HL-60 (cell line): ENCODE data around the gene GSTA3.
"Not testable (repeated sequence)": the region's sequence is repeated elsewhere in the genome, so short reads cannot be mapped to it uniquely, and the experiment has no call there.

ENCODE experiments used
- DNase-seq, 2 experiments: peaks; one replicate each; pipeline ENCODE4 v3.0.0-alpha.2; 2010 to 2020; ENCODE audit warnings: low read depth in 1 of 2, low spot score in 1 of 2
- H3K27ac ChIP-seq: fragments of 250-450 bp; sonication (Bioruptor Pico); replicated peaks from 2 replicates; pipeline ENCODE4 v1.5.1; 2020; ENCODE audit warnings: mild to moderate bottlenecking, moderate library complexity
- H3K27me3 ChIP-seq: fragments of 250-450 bp; sonication (Bioruptor Pico); 2 replicates; pipeline ENCODE4 v1.5.1; 2021; ENCODE audit warnings: mild to moderate bottlenecking, moderate library complexity; ENCODE audit not compliant: insufficient read depth, poor library complexity, severe bottlenecking
- H3K4me3 ChIP-seq: replicated peaks from 2 replicates; pipeline ENCODE4 v1.5.1; 2011; ENCODE audit warnings: mild to moderate bottlenecking, control low read depth, low read length; ENCODE audit not compliant: insufficient read depth
- CTCF ChIP-seq: IDR thresholded peaks from one replicate; pipeline ENCODE4 v1.5.1; 2011; ENCODE audit warnings: low read length, control low read depth, inconsistent platforms; ENCODE audit not compliant: insufficient read depth
- GABPA ChIP-seq: IDR thresholded peaks from 2 replicates; pipeline ENCODE4 v1.6.1; 2012; ENCODE audit warnings: low read depth
- POLR2AphosphoS5 ChIP-seq: IDR thresholded peaks from 2 replicates; pipeline ENCODE4 v1.6.1; 2012; ENCODE audit warnings: low read depth
- SPI1 ChIP-seq: IDR thresholded peaks from 2 replicates; pipeline ENCODE4 v1.6.1; 2012; ENCODE audit warnings: low read depth, mild to moderate bottlenecking, borderline replicate concordance
- TF ChIP-seq, protein P1 (sequence below): IDR thresholded peaks from 2 replicates; pipeline ENCODE4 v1.6.1; 2012; ENCODE audit warnings: low read depth; ENCODE audit not compliant: insufficient replicate concordance

Gene GSTA3

DNA sequence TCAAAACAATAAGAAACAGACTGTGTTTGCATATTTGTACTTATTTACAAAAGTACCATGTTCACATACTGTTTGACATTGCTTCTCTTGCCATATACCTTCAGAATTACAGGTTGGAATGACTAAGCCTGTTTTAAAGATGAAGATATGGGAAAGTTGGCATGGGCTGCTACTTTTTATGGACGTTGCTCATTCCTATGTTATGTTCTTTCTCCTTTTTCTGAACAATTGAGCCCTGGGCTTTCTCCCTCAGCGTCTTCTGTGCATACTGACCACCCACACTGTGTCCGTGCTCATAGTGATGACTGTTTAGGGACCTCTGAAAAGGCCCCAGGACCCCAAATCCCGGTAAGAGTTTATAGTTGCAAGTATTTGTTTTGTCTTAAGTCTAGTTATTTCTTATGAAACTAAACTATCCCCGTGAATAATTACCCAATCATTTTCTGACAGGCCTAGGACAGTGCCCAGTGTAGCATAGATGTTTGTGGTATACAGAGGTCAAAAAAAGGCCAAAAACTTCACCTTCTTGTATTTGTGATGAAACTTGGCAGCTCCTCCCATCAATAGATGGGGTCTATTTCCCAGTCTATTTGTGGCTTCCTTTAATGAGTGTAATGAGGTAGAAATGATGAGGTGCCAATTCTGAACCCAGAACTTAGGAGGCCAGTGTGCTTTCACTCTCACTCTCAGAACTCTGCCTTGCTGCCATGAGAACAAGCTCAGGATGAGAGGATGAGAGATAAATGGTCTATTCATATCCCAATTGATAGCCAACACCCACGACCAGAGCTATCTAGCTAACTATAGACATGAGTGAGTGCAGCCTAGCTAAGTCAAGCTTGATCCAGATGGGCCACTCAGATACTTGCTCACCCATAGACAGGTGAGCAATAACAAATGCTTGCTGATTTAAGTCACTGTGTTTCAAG is 44.7 kb upstream of the GSTA3 start:
- no peak for DNase-seq
- H3K27ac ChIP-seq: no peak overlapping the region
- H3K27me3 ChIP-seq: no peaks in the 10 kb centered on the region
- H3K4me3 ChIP-seq: no peak overlapping the region
- TF ChIP-seq, protein P1, sequence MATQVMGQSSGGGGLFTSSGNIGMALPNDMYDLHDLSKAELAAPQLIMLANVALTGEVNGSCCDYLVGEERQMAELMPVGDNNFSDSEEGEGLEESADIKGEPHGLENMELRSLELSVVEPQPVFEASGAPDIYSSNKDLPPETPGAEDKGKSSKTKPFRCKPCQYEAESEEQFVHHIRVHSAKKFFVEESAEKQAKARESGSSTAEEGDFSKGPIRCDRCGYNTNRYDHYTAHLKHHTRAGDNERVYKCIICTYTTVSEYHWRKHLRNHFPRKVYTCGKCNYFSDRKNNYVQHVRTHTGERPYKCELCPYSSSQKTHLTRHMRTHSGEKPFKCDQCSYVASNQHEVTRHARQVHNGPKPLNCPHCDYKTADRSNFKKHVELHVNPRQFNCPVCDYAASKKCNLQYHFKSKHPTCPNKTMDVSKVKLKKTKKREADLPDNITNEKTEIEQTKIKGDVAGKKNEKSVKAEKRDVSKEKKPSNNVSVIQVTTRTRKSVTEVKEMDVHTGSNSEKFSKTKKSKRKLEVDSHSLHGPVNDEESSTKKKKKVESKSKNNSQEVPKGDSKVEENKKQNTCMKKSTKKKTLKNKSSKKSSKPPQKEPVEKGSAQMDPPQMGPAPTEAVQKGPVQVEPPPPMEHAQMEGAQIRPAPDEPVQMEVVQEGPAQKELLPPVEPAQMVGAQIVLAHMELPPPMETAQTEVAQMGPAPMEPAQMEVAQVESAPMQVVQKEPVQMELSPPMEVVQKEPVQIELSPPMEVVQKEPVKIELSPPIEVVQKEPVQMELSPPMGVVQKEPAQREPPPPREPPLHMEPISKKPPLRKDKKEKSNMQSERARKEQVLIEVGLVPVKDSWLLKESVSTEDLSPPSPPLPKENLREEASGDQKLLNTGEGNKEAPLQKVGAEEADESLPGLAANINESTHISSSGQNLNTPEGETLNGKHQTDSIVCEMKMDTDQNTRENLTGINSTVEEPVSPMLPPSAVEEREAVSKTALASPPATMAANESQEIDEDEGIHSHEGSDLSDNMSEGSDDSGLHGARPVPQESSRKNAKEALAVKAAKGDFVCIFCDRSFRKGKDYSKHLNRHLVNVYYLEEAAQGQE: no peak
- TF ChIP-seq CTCF (no peak), GABPA (no peak), SPI1 (no peak), POLR2AphosphoS5 (no peak)

- no peak for DNase-seq
- no peak overlapping the region for H3K27ac ChIP-seq
- TF ChIP-seq POLR2AphosphoS5 (no peak), SPI1 (no peak), CTCF (no peak), GABPA (no peak)
- TF ChIP-seq, protein P1: no peak
These were observed 36.8 kb upstream of the GSTA3 start for GRCh38 chr6:52946306-52946705.

DNA sequence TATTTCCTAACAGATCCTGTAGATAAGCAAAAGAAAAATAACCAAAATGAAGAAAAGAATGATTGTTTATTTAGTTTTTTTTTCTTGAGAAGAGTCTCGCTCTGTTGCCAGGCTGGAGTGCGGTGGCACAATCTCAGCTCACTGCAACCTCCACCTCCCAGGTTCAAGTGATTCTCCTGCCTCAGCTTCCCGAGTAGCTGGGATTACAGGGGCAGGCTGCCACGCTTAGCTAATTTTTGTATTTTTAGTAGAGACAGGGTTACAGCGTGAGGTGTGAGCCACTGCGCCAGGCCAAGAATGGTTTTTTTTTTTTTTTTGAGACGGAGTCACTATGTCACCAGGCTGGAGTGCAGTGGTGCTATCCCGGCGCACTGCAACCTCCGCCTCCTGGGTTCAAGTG is 33.3 kb upstream of the GSTA3 start:
- DNase-seq: not testable (repeated sequence)

More at GRCh38 chr6:52946306-52946705, 36.8 kb upstream of the GSTA3 start:
- H3K27me3 ChIP-seq: no peaks in the 10 kb centered on the region
- no peak overlapping the region for H3K4me3 ChIP-seq

DNA sequence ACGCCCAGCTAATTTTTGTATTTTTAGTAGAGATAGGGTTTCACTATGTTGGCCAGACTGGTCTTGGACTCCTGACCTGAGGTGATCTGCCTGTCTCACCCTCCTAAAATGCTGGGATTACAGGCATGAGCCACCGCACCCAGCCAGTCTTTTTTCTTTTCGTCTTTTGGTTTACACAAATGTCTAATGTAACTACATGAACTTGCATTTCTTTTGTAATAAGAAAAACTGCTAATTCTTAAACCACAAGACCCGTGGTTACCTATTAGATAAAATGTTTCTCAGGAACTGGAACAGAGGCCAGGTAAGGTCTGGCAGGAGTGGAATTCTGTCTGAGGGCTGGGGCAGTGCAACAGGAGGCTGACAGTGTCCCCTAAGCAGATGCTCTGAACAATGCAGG is 32.7 kb upstream of the GSTA3 start:
- TF ChIP-seq POLR2AphosphoS5 (no peak), GABPA (no peak), SPI1 (no peak), CTCF (no peak)
- TF ChIP-seq, protein P1: no peak
- H3K27ac ChIP-seq: no peak overlapping the region
- H3K4me3 ChIP-seq: no peak overlapping the region
- H3K27me3 ChIP-seq: no peaks in the 10 kb centered on the region
- no peak for DNase-seq

More for the DNA sequence above, 33.3 kb upstream of the GSTA3 start:
- H3K4me3 ChIP-seq, H3K27me3 ChIP-seq, H3K27ac ChIP-seq: not testable (repeated sequence)
